COLO668 (cell line): ENCODE measurements around the gene ADAMTSL5.

ENCODE experiments used
- DNase-seq: peaks from one replicate; lab custom pipeline; 2025; ENCODE audit not compliant: unreplicated experiment; lab: John Stamatoyannopoulos, UW

Gene ADAMTSL5

DNA sequence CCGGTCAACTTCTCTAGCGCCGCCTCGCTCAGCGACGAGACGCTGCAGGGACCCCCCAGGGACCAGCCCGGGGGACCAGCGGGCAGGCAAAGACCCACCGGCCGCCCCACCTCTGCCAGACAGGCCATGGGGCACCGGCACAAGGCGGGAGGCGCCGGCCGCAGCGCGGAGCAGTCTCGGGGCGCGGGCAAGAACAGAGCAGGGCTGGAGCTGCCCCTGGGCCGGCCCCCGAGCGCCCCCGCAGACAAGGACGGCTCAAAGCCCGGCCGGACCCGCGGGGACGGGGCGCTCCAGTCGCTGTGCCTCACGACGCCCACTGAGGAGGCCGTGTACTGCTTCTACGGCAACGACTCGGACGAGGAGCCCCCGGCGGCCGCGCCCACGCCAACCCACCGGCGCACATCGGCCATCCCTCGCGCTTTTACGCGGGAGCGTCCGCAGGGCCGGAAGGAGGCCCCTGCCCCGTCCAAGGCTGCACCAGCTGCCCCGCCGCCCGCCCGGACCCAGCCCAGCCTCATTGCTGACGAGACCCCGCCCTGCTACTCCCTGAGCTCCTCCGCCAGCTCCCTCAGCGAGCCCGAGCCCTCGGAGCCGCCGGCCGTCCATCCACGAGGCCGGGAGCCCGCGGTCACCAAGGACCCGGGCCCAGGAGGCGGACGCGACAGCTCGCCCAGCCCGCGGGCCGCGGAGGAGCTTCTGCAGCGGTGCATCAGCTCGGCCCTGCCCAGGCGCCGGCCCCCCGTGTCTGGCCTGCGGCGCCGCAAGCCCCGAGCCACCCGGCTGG, 45.1 kb downstream of the ADAMTSL5 start:
- DNase-seq = no peak

DNA sequence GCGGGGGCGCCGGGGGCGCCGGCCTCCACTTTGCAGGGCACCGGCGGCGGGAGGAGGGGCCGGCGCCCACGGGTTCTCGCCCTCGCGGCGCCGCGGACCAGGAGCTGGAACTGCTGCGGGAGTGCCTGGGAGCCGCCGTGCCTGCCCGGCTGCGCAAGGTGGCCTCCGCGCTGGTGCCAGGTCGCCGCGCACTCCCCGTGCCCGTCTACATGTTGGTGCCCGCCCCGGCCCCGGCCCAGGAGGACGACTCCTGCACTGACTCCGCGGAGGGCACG, 45.7 kb downstream of the ADAMTSL5 start:
- no peak for DNase-seq

DNA sequence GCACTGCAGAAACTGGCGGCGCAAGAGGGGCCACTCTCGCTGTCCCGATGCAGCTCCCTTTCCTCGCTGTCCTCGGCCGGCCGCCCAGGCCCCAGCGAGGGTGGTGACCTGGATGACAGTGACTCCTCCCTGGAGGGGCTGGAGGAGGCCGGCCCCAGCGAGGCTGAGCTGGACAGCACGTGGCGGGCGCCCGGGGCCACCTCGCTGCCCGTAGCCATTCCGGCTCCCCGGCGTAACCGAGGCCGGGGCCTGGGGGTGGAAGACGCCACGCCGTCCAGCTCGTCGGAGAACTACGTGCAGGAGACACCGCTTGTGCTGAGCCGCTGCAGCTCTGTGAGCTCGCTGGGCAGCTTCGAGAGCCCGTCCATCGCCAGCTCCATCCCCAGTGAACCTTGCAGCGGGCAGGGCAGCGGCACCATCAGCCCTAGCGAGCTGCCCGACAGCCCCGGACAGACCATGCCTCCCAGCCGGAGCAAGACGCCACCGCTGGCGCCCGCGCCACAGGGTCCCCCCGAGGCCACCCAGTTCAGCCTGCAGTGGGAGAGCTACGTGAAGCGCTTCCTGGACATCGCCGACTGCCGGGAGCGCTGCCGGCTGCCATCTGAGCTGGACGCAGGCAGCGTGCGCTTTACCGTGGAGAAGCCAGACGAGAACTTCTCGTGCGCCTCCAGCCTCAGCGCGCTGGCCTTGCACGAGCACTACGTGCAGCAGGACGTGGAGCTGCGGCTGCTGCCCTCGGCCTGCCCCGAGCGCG, 46.2 kb downstream of the ADAMTSL5 start:
- no peak for DNase-seq

- no peak for DNase-seq
Measured at GRCh38 chr19:1466018-1466460, 46.8 kb downstream of the ADAMTSL5 start.

DNA sequence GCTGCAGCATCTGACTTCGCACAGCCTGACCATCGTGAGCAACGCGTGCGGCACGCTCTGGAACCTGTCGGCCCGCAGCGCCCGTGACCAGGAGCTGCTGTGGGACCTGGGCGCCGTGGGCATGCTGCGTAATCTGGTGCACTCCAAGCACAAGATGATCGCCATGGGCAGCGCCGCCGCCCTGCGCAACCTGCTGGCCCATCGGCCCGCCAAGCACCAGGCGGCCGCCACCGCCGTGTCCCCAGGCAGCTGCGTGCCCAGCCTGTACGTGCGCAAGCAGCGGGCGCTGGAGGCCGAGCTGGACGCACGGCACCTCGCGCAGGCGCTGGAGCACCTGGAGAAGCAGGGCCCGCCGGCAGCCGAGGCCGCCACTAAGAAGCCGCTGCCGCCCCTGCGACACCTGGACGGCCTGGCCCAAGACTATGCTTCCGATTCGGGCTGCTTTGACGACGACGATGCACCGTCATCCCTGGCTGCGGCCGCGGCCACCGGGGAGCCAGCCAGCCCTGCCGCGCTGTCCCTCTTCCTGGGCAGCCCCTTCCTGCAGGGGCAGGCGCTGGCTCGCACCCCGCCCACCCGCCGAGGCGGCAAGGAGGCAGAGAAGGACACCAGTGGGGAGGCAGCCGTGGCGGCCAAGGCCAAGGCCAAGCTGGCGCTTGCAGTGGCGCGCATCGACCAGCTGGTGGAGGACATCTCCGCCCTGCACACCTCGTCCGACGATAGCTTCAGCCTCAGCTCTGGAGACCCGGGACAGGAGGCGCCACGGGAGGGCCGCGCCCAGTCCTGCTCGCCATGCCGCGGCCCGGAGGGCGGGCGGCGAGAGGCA, 47.4 kb downstream of the ADAMTSL5 start:
- peak; percentile 41 for DNase-seq

GRCh38 chr19:1461862-1462261, 51.0 kb downstream of the ADAMTSL5 start:
- DNase-seq = no peak

GRCh38 chr19:1460033-1460995, 52.5 kb downstream of the ADAMTSL5 start:
- DNase-seq = no peak

GRCh38 chr19:1459479-1459878, 53.3 kb downstream of the ADAMTSL5 start:
- no peak for DNase-seq

DNA sequence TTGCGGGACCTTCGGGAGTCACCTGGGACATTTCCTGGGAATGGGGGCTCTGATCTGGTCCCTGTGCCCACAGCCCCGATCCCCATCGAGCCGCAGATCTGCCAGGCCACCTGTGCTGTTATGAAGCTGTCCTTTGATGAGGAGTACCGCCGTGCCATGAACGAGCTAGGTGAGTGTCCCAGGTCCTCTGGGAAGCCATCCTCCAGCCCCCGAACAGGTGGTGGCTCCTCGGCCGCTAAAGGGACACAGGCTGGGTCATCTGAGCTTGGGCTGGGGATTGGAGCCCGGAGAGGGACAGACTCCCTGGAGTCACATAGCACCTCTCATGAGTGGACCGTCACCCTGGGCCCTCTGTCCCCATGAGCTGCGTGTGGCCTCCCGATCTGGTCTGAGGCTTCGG, 54.9 kb downstream of the ADAMTSL5 start:
- DNase-seq = no peak

GRCh38 chr19:1457031-1457739, 55.6 kb downstream of the ADAMTSL5 start:
- DNase-seq = peak; percentile 10

- DNase-seq = no peak
Measured at GRCh38 chr19:1456121-1456900, 56.5 kb downstream of the ADAMTSL5 start.

DNA sequence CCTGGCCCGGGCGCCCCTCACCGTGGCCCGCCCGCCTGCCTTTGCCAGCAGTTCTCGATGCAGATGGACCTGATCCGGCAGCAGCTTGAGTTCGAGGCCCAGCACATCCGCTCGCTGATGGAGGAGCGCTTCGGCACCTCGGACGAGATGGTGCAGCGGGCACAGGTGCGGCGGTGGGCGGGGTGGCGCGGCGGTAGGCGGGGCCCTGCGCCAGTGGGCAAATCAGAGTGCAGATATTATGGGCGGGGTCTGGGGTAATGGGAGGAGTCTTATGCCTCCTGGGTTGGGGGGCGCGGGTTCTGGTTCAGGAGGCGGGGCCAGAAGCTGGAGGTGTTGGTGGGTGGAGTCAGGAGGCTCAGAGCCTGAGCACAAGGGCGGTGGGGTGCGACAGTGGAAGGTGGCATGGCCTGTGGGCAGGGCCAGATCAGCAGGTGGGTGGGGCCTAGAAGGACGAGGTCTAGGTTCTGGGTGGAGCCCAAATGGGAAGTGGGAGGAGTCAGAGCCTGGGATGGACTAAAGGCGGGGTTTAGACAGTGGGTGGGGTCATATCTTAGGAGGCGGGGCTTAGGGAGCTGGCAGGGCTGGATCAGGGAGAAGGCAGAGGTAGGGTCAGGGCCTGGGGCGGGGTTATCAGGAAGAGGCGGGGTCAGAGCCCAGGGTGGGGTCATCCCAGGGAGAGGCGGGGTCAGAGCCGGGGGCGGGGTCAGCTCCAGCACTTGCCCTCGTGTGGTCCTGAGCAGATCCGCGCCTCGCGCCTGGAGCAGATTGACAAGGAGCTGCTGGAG, 57.3 kb downstream of the ADAMTSL5 start:
- peak; percentile 79 for DNase-seq
